ENCODE measurements around the gene EIF4E2. TPM values are rescaled to one million over a fixed set of nuclear protein-coding genes. Genes with fewer than 3 reads are reported as not detected.

The EIF4E2 gene
- total RNA-seq, 1 donor from 2014 or later = 87.1 TPM

DNA sequence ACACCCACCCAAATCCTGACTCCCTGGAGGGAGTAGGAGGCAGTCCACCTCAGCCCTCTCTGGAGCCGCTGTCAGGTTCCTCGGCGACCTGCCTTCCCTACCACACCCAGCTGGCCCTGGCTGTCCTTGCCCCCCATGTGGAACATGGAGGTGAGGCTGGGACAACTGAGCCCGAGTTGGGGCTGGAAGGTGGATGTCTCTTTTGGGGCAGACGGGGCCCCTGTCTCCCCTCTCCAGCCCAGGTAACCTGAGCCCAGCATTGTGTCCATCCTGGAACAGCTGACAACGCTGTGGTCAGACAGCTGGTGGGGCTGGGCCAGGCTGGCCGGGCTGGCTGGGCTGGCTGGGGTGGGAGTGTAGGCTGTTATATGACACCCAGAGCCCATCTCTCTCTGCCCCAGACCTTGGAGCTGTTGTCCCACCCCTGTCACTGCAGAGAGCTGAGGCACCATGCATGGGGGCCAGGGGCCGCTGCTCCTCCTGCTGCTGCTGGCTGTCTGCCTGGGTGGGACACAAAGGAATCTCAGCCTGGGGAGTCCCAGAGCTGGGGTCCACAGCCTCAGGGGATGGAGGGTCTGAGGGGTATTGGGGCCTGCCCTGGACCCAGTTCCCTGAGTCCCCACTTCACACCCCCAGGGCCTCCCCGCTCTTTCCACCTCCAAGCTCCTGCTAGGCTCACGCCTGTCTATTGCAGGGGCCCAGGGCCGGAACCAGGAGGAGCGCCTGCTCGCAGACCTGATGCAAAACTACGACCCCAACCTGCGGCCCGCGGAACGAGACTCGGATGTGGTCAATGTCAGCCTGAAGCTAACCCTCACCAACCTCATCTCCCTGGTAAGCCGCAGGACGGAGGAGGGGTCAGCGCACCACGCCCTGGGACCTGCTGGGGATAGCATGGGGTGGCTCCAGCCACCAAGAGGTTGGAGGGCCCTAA, 10.9 kb upstream of the EIF4E2 start, which contains the start of gene CHRNG:
CHRNG (plus strand) TSS at position 395 of the 934 bp plus-strand sequence; CDS start at position 451, 56 bp downstream.
- DNase-seq (ENCODE audit: low spot score) = peak; percentile 86
- Mint-ChIP-seq H3K27ac (ENCODE audit: unreplicated experiment) (no peak within 1 kb of the TSS), H3K36me3 (ENCODE audit: low read depth) (no peaks in the 10 kb centered on the region), H3K9me3 (ENCODE audit: low read depth) (peaks cover 6% of the 10 kb centered on the region), H3K27me3 (ENCODE audit: low read depth) (no peaks in the 10 kb centered on the region), H3K4me3 (ENCODE audit: unreplicated experiment) (no peak within 1 kb of the TSS), H3K4me1 (ENCODE audit: low read depth) (no peaks in the 10 kb centered on the region)
- TF ChIP-seq, protein P1, sequence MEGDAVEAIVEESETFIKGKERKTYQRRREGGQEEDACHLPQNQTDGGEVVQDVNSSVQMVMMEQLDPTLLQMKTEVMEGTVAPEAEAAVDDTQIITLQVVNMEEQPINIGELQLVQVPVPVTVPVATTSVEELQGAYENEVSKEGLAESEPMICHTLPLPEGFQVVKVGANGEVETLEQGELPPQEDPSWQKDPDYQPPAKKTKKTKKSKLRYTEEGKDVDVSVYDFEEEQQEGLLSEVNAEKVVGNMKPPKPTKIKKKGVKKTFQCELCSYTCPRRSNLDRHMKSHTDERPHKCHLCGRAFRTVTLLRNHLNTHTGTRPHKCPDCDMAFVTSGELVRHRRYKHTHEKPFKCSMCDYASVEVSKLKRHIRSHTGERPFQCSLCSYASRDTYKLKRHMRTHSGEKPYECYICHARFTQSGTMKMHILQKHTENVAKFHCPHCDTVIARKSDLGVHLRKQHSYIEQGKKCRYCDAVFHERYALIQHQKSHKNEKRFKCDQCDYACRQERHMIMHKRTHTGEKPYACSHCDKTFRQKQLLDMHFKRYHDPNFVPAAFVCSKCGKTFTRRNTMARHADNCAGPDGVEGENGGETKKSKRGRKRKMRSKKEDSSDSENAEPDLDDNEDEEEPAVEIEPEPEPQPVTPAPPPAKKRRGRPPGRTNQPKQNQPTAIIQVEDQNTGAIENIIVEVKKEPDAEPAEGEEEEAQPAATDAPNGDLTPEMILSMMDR (IDR thresholded peaks at IDR 0.05) = no peak

- Mint-ChIP-seq H3K27me3 (ENCODE audit: low read depth) (no peaks in the 10 kb centered on the region), H3K4me1 (ENCODE audit: low read depth) (no peaks in the 10 kb centered on the region), H3K36me3 (ENCODE audit: low read depth) (no peaks in the 10 kb centered on the region), H3K9me3 (ENCODE audit: low read depth) (peaks cover 6% of the 10 kb centered on the region), H3K27ac (ENCODE audit: unreplicated experiment) (no peak overlapping the region), H3K4me3 (ENCODE audit: unreplicated experiment) (no peak overlapping the region)
- peak; percentile 83 for DNase-seq (ENCODE audit: low spot score)
- TF ChIP-seq, protein P1 (IDR thresholded peaks at IDR 0.05) = no peak
Observed at GRCh38 chr2:232540441-232541041, 9.9 kb upstream of the EIF4E2 start.

- TF ChIP-seq, protein P1 (IDR thresholded peaks at IDR 0.05) = no peak
- no peak overlapping the region for H3K27ac Mint-ChIP-seq (ENCODE audit: unreplicated experiment)
- no peak overlapping the region for H3K4me3 Mint-ChIP-seq (ENCODE audit: unreplicated experiment)
- peak; percentile 79 for DNase-seq (ENCODE audit: low spot score)
- H3K4me1 Mint-ChIP-seq (ENCODE audit: low read depth) = no peaks in the 10 kb centered on the region
- H3K27me3 Mint-ChIP-seq (ENCODE audit: low read depth) = no peaks in the 10 kb centered on the region
- H3K9me3 Mint-ChIP-seq (ENCODE audit: low read depth) = peaks cover 4% of the 10 kb centered on the region
- peaks cover 3% of the 10 kb centered on the region for H3K36me3 Mint-ChIP-seq (ENCODE audit: low read depth)
Observed at GRCh38 chr2:232541195-232541960, 9.1 kb upstream of the EIF4E2 start.

DNA sequence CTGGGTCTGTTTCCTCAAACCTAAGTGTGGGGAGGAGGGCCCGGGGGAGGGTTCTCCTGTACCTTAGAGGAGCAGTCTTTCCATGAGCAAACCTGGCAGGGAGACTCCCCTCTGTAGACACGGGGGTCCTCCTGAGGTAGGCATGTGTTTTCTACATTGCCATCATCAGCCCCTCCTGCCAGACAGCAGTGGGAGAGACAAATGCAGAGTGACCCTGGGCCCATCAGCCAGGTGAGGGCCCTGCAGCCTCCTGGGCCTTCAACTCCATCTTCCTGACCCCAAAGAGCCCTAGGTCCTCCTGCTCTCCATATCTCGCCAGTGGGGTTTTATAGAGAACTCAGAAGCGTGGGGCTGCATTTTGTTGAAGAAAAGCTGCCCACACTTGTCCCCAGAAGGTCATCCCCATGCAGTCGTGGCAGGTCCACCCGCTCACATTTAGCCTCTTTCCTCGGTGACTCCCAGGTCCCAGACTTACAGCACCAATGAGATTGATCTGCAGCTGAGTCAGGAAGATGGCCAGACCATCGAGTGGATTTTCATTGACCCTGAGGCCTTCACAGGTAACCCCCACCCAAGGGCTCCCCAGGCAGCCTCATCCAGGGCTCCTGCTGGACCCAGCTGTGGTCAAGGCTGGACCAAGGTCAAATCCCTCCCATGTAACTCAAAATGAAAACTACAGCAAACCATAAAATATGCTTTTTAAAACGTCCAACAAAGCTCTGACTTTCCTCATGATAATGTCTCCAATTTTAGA, 8.4 kb upstream of the EIF4E2 start:
- H3K27me3 Mint-ChIP-seq (ENCODE audit: low read depth) = no peaks in the 10 kb centered on the region
- no peaks in the 10 kb centered on the region for H3K4me1 Mint-ChIP-seq (ENCODE audit: low read depth)
- TF ChIP-seq, protein P1 (IDR thresholded peaks at IDR 0.05) = no peak
- peaks cover 4% of the 10 kb centered on the region for H3K36me3 Mint-ChIP-seq (ENCODE audit: low read depth)
- no peak overlapping the region for H3K4me3 Mint-ChIP-seq (ENCODE audit: unreplicated experiment)
- H3K9me3 Mint-ChIP-seq (ENCODE audit: low read depth) = no peaks in the 10 kb centered on the region
- DNase-seq (ENCODE audit: low spot score) = peak; percentile 35
- no peak overlapping the region for H3K27ac Mint-ChIP-seq (ENCODE audit: unreplicated experiment)
